Mesendoderm (in vitro differentiated cells): ENCODE measurements around the gene HEATR5B.

Experiments used
- DNase-seq: peaks from one replicate; pipeline ENCODE4 v3.0.0; 2013
- H2AK5ac ChIP-seq: 2 replicates; pipeline ENCODE4 v1.6.1; 2013; ENCODE audit warnings: low read length, inconsistent platforms
- H2BK120ac ChIP-seq: 2 replicates; pipeline ENCODE4 v1.6.1; 2013; ENCODE audit warnings: low read depth, mild to moderate bottlenecking, low read length, moderate library complexity, mixed read lengths
- H2BK15ac ChIP-seq: replicated peaks from 2 replicates; pipeline ENCODE4 v1.6.1; 2013; ENCODE audit warnings: low read depth, mild to moderate bottlenecking, moderate library complexity
- H2BK5ac ChIP-seq: 2 replicates; pipeline ENCODE4 v1.6.1; 2013; ENCODE audit warnings: low read length, inconsistent platforms
- H3K18ac ChIP-seq: 2 replicates; pipeline ENCODE4 v1.6.1; 2013; ENCODE audit warnings: mild to moderate bottlenecking, low read length, mixed read lengths
- H3K23ac ChIP-seq: one replicate; pipeline ENCODE4 v1.6.1; 2013; ENCODE audit warnings: low read length
- H3K27ac ChIP-seq: 2 replicates; pipeline ENCODE4 v1.5.1; 2013; ENCODE audit warnings: low read depth, mild to moderate bottlenecking, inconsistent platforms, low read length, moderate library complexity
- H3K27me3 ChIP-seq: 2 replicates; pipeline ENCODE4 v1.6.1; 2013; ENCODE audit warnings: low read length, control low read depth, mild to moderate bottlenecking, inconsistent platforms; ENCODE audit not compliant: insufficient read depth, poor library complexity
- H3K36me3 ChIP-seq: 2 replicates; pipeline ENCODE4 v1.6.1; 2013; ENCODE audit warnings: low read length, inconsistent platforms; ENCODE audit not compliant: control insufficient read depth, insufficient read depth
- H3K4ac ChIP-seq: one replicate; pipeline ENCODE4 v1.6.1; 2013; ENCODE audit warnings: low read depth, mild to moderate bottlenecking, low read length, moderate library complexity
- H3K4me1 ChIP-seq: 2 replicates; pipeline ENCODE4 v1.6.1; 2013; ENCODE audit warnings: low read depth, low read length, inconsistent platforms; ENCODE audit not compliant: control insufficient read depth
- H3K4me2 ChIP-seq: 2 replicates; pipeline ENCODE4 v1.6.1; 2013; ENCODE audit warnings: low read length
- H3K4me3 ChIP-seq: 2 replicates; pipeline ENCODE4 v1.5.1; 2013; ENCODE audit warnings: mild to moderate bottlenecking, low read length
- H3K56ac ChIP-seq: one replicate; pipeline ENCODE4 v1.6.1; 2013; ENCODE audit warnings: low read length
- H3K79me1 ChIP-seq: 2 replicates; pipeline ENCODE4 v1.6.1; 2013; ENCODE audit warnings: low read length, inconsistent platforms
- H3K79me2 ChIP-seq: 2 replicates; pipeline ENCODE4 v1.6.1; 2013; ENCODE audit warnings: mild to moderate bottlenecking, low read length; ENCODE audit not compliant: control insufficient read depth, insufficient read depth
- H3K9ac ChIP-seq: 2 replicates; pipeline ENCODE4 v1.6.1; 2013; ENCODE audit warnings: low read length, inconsistent platforms
- H4K5ac ChIP-seq: one replicate; pipeline ENCODE4 v1.6.1; 2013; ENCODE audit warnings: low read length
- H4K8ac ChIP-seq: one replicate; pipeline ENCODE4 v1.6.1; 2013; ENCODE audit warnings: low read depth, mild to moderate bottlenecking, control low read depth, low read length, moderate library complexity
- WGBS: extraction: QIAGEN DNeasy Blood & Tissue Kit; methylation state at CpG from one replicate; pipeline ENCODE4 v1.1.7; 2013; ENCODE audit warnings: low lambda C conversion rate, missing lambda C conversion rate; ENCODE audit not compliant: insufficient coverage; ENCODE audit errors: extremely low coverage; 5-methylcytosine and 5-hydroxymethylcytosine counted together

HEATR5B gene

DNA sequence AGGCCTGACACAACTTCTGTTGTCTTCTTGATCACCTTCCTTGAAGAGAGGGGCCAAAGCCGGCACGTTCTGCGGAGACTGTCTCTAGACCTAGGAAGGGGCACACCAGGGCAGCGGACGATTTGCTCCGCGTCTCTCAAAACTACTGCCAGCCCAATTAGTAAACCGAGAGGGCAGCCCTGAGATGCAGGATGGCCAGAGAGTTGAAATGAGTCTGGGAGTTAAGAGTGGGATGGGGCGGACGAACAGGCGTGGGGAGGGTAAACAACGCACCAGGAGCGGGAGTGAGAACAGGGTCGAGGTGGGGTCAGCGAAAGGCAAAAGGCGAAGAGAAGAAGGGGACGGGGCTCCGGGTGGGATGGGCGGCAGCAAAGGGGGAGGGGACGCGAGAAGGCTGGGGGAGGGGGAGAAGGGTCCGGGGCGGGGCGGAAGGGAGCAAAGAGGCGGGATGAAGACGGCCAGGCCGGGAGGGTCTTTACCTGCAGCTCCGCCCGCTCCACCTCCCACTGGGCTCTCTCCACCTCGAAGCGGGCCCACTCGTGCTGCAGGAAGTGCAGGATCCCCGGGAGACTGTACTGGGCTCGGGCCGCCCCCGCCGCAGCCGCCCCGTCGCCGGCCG, 118.3 kb downstream of the HEATR5B start:
- Histone ChIP-seq H3K23ac (no peak overlapping the region), H3K4me1 (peaks cover 15% of the 10 kb centered on the region), H3K27me3 (no peaks in the 10 kb centered on the region), H2BK15ac (no peak overlapping the region), H3K27ac (peak overlapping the region; percentile 99), H4K8ac (no peak overlapping the region), H3K79me1 (peaks cover 4% of the 10 kb centered on the region), H3K56ac (peak overlapping the region; percentile 93), H3K4me3 (peak overlapping the region; percentile 67), H2AK5ac (no peak overlapping the region), H3K18ac (peak overlapping the region; percentile 99), H3K9ac (peak overlapping the region; percentile 88), H2BK120ac (peak overlapping the region; percentile 64), H3K79me2 (peaks cover 30% of the 10 kb centered on the region), H3K36me3 (no peaks in the 10 kb centered on the region), H3K4ac (peak overlapping the region; percentile 22), H2BK5ac (peak overlapping the region; percentile 51), H3K4me2 (peak overlapping the region; percentile 71), H4K5ac (no peak overlapping the region)
- WGBS, result no CpG with 5 or more reads among the region's 42 CpGs
- peak; percentile 91 for DNase-seq

DNA sequence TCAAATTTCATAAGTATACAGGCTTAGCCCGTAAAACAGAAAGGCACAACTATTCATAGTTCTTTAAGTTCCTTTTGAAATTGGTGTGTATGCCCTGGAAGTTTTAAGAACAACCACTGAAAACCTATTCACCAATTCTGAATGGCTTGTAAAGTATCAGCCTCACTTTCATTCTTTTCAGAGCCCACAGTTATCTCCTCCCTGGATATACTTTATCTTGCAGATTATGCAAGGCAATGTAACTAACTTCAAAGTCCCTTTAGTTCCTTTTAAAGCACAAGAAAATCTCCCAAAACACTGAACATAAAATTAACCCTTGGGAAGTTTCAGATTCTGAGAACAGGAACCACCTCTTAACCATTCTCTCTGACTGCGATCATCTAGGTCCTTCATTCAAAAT, 119.0 kb downstream of the HEATR5B start:
- peak overlapping the region; percentile 22 for H3K4ac ChIP-seq
- H3K27ac ChIP-seq, result peak overlapping the region; percentile 24

DNA sequence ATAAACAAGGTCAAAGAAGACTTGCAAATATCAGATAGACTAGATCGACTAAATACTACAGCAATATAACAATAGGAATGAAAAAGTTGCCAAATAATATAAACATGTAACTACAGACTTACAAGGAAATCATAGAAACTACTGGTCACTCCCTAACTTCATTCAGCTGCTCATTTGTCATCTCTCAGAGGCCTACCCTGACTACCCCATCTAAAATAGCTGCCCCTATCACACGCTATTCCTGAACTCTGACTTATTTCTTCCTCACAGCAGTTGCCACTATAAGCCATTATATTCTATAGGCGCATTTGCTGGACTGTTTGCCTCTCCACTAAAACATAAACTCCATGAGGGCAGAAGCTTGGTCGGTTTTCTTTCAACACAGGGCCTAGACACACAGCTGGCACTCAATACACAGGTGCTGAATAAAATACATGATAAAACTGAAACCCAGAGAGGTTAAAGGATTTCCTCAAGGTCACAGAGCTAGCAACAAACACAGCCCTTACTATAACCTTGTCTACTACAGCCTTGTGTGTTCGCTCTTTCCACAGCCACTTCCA, 119.6 kb downstream of the HEATR5B start:
- DNase-seq, result no peak
- H4K5ac ChIP-seq, result no peak overlapping the region
- no peaks in the 10 kb centered on the region for H3K27me3 ChIP-seq
- H4K8ac ChIP-seq, result no peak overlapping the region
- no peak overlapping the region for H2BK120ac ChIP-seq
- peaks cover 4% of the 10 kb centered on the region for H3K79me1 ChIP-seq
- peak overlapping the region; percentile 45 for H3K27ac ChIP-seq
- H2AK5ac ChIP-seq, result peak overlapping the region; percentile 22
- no peak overlapping the region for H3K23ac ChIP-seq
- WGBS, result no CpG with 5 or more reads among the region's 5 CpGs
- peaks cover 17% of the 10 kb centered on the region for H3K4me1 ChIP-seq
- H3K36me3 ChIP-seq, result no peaks in the 10 kb centered on the region
- peak overlapping the region; percentile 62 for H3K18ac ChIP-seq
- peaks cover 35% of the 10 kb centered on the region for H3K79me2 ChIP-seq
- H3K9ac ChIP-seq, result peak overlapping the region; percentile 78
- peak overlapping the region; percentile 98 for H2BK15ac ChIP-seq
- no peak overlapping the region for H2BK5ac ChIP-seq
- H3K56ac ChIP-seq, result peak overlapping the region; percentile 67
- H3K4ac ChIP-seq, result no peak overlapping the region
- H3K4me3 ChIP-seq, result no peak overlapping the region
- H3K4me2 ChIP-seq, result peak overlapping the region; percentile 71

More for the DNA sequence above, 119.0 kb downstream of the HEATR5B start:
- peak overlapping the region; percentile 53 for H3K18ac ChIP-seq
- no peak overlapping the region for H4K5ac ChIP-seq
- H2AK5ac ChIP-seq, result no peak overlapping the region
- no peak overlapping the region for H2BK120ac ChIP-seq
- H4K8ac ChIP-seq, result no peak overlapping the region
- H3K79me2 ChIP-seq, result peaks cover 34% of the 10 kb centered on the region
- peak overlapping the region; percentile 64 for H3K4me3 ChIP-seq
- no peaks in the 10 kb centered on the region for H3K36me3 ChIP-seq
- WGBS, result no CpG with 5 or more reads among the region's 2 CpGs
- H3K23ac ChIP-seq, result no peak overlapping the region
- peak overlapping the region; percentile 89 for H3K56ac ChIP-seq
- peak; percentile 33 for DNase-seq
- H3K9ac ChIP-seq, result peak overlapping the region; percentile 78
- H3K27me3 ChIP-seq, result no peaks in the 10 kb centered on the region
- no peak overlapping the region for H2BK15ac ChIP-seq
- H3K4me2 ChIP-seq, result peak overlapping the region; percentile 71
- H2BK5ac ChIP-seq, result no peak overlapping the region
- peaks cover 16% of the 10 kb centered on the region for H3K4me1 ChIP-seq
- H3K79me1 ChIP-seq, result peaks cover 4% of the 10 kb centered on the region

- no CpG with 5 or more reads among the region's 4 CpGs for whole genome bisulfite sequencing
- no peak overlapping the region for H4K5ac ChIP-seq
- H3K36me3 ChIP-seq, result no peaks in the 10 kb centered on the region
- peak overlapping the region; percentile 81 for H3K18ac ChIP-seq
- H2BK5ac ChIP-seq, result no peak overlapping the region
- H2AK5ac ChIP-seq, result no peak overlapping the region
- peak overlapping the region; percentile 17 for H3K56ac ChIP-seq
- H3K79me2 ChIP-seq, result peaks cover 35% of the 10 kb centered on the region
- peak overlapping the region; percentile 62 for H3K4ac ChIP-seq
- H3K27ac ChIP-seq, result no peak overlapping the region
- H3K4me2 ChIP-seq, result no peak overlapping the region
- no peak overlapping the region for H3K4me3 ChIP-seq
- H4K8ac ChIP-seq, result no peak overlapping the region
- H2BK15ac ChIP-seq, result peak overlapping the region; percentile 80
- no peak overlapping the region for H3K9ac ChIP-seq
- H3K79me1 ChIP-seq, result peaks cover 4% of the 10 kb centered on the region
- H2BK120ac ChIP-seq, result peak overlapping the region; percentile 6
- DNase-seq, result no peak
- no peak overlapping the region for H3K23ac ChIP-seq
- H3K27me3 ChIP-seq, result no peaks in the 10 kb centered on the region
- H3K4me1 ChIP-seq, result peaks cover 17% of the 10 kb centered on the region
Measured at GRCh38 chr2:36963734-36964133, 120.4 kb downstream of the HEATR5B start.

DNA sequence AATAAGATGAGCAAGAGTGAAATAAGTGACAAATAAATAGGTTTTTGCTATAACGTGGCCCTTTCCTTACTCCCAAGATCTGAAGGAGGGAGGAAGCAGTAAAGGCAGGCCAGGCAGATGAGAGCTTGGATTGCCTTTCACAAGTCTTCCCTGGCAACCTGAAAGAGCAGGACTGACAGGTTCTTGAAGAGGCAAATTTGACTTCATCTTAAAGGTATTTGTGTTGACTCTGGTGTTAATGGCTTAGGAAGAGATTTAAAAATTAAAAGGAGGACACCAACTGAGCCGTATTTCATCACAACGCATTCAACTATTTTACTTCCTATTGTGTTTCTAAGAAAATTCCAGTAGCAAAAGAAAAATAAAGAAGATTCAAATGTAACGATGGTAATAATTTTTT, 121.1 kb downstream of the HEATR5B start:
- Histone ChIP-seq H3K79me2 (peaks cover 37% of the 10 kb centered on the region), H3K4me1 (peaks cover 16% of the 10 kb centered on the region), H3K56ac (no peak overlapping the region), H3K23ac (no peak overlapping the region), H3K4ac (no peak overlapping the region), H2AK5ac (no peak overlapping the region), H2BK120ac (no peak overlapping the region), H3K27me3 (no peaks in the 10 kb centered on the region), H2BK15ac (no peak overlapping the region), H3K18ac (no peak overlapping the region), H3K27ac (no peak overlapping the region), H3K9ac (no peak overlapping the region), H3K36me3 (no peaks in the 10 kb centered on the region), H3K79me1 (peaks cover 4% of the 10 kb centered on the region), H3K4me3 (no peak overlapping the region), H3K4me2 (no peak overlapping the region), H4K5ac (no peak overlapping the region), H2BK5ac (no peak overlapping the region), H4K8ac (no peak overlapping the region)
- no CpG with 5 or more reads among the region's 4 CpGs for WGBS
- peak; percentile 97 for DNase-seq
